ENCODE data around the gene STAG1.
"Not testable (repeated sequence)": the region's sequence is repeated elsewhere in the genome, so short reads cannot be mapped to it uniquely, and the experiment has no call there.

Gene STAG1

DNA sequence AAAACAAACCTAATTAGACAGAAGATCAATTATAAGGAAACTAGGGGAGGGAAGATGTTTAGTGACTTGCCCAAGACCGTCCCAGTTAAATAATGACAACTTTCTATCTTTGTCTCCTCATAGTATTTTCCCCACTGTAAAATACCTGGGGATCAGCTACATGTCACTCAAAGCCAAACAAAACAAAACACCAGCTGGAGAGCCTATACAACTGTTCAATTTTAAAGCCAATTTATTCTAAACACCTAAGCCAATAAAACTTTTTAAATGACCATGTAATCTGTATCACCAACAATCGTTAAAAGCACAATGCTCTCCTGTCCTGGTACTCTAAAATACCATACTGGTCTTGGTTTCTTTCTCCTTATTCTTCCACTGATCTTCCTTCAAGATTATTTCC, 168.4 kb downstream of the STAG1 start:
- H3K27ac ChIP-seq (ENCODE audit: low read length): no peak overlapping the region
- no peak overlapping the region for H3K9ac ChIP-seq (ENCODE audit: low read length)
- no peak overlapping the region for H3K4me3 ChIP-seq (ENCODE audit: low read length)
- no peaks in the 10 kb centered on the region for H3K36me3 ChIP-seq (replicated peaks; ENCODE audit: low read depth, low read length)
- no peaks in the 10 kb centered on the region for H3K27me3 ChIP-seq (ENCODE audit: low read depth, low read length)
- H3K9me3 ChIP-seq (ENCODE audit: insufficient read depth, low read length): no peaks in the 10 kb centered on the region
- H3K4me1 ChIP-seq (ENCODE audit: low read length): peaks cover 8% of the 10 kb centered on the region
- no peaks in the 10 kb centered on the region for H3K79me2 ChIP-seq (ENCODE audit: low read length)
- H2AFZ ChIP-seq (ENCODE audit: low read depth, low read length): no peak overlapping the region
- no peak overlapping the region for H3K4me2 ChIP-seq (ENCODE audit: low read length)
- TF ChIP-seq, protein P1, sequence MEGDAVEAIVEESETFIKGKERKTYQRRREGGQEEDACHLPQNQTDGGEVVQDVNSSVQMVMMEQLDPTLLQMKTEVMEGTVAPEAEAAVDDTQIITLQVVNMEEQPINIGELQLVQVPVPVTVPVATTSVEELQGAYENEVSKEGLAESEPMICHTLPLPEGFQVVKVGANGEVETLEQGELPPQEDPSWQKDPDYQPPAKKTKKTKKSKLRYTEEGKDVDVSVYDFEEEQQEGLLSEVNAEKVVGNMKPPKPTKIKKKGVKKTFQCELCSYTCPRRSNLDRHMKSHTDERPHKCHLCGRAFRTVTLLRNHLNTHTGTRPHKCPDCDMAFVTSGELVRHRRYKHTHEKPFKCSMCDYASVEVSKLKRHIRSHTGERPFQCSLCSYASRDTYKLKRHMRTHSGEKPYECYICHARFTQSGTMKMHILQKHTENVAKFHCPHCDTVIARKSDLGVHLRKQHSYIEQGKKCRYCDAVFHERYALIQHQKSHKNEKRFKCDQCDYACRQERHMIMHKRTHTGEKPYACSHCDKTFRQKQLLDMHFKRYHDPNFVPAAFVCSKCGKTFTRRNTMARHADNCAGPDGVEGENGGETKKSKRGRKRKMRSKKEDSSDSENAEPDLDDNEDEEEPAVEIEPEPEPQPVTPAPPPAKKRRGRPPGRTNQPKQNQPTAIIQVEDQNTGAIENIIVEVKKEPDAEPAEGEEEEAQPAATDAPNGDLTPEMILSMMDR (IDR thresholded peaks at IDR 0.05; ENCODE audit: low read depth, low read length): no peak
- no peak for TF ChIP-seq EZH2phosphoT487 (IDR thresholded peaks at IDR 0.05; ENCODE audit: low read depth)
- H4K20me1 ChIP-seq (ENCODE audit: insufficient read depth, low read length): no peaks in the 10 kb centered on the region

DNA sequence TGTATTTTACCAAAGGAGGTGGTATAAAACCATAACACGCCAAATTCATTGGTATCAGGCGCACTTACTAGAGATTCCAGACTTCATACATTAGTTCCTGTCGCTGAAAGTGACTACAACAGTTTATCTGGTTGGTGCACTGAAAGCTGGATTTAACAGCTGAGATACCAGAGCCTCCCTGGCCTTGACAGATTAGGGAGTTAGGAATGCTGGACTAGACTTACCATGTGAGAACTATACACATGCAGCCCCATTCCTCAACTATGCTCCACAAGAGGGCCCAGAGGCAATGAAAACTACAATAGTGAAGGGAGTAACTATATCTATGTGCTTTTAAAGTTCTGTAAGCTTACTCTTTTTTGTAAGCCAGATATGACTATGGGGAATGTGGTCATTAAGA, 174.4 kb downstream of the STAG1 start:
- H4K20me1 ChIP-seq (ENCODE audit: insufficient read depth, low read length): no peaks in the 10 kb centered on the region
- H3K4me3 ChIP-seq (ENCODE audit: low read length): no peak overlapping the region
- no peak overlapping the region for H3K9ac ChIP-seq (ENCODE audit: low read length)
- no peaks in the 10 kb centered on the region for H3K27me3 ChIP-seq (ENCODE audit: low read depth, low read length)
- no peaks in the 10 kb centered on the region for H3K4me1 ChIP-seq (ENCODE audit: low read length)
- H3K79me2 ChIP-seq (ENCODE audit: low read length): no peaks in the 10 kb centered on the region
- no peak overlapping the region for H3K27ac ChIP-seq (ENCODE audit: low read length)
- no peak for TF ChIP-seq EZH2phosphoT487 (IDR thresholded peaks at IDR 0.05; ENCODE audit: low read depth)
- TF ChIP-seq, protein P1 (IDR thresholded peaks at IDR 0.05; ENCODE audit: low read depth, low read length): no peak
- no peaks in the 10 kb centered on the region for H3K36me3 ChIP-seq (replicated peaks; ENCODE audit: low read depth, low read length)
- no peaks in the 10 kb centered on the region for H3K9me3 ChIP-seq (ENCODE audit: insufficient read depth, low read length)
- no peak overlapping the region for H3K4me2 ChIP-seq (ENCODE audit: low read length)
- no peak overlapping the region for H2AFZ ChIP-seq (ENCODE audit: low read depth, low read length)

- Histone ChIP-seq H3K36me3 (replicated peaks; ENCODE audit: low read depth, low read length) (no peaks in the 10 kb centered on the region), H4K20me1 (ENCODE audit: insufficient read depth, low read length) (no peaks in the 10 kb centered on the region), H3K9ac (ENCODE audit: low read length) (no peak overlapping the region), H3K4me2 (ENCODE audit: low read length) (no peak overlapping the region), H3K4me1 (ENCODE audit: low read length) (no peaks in the 10 kb centered on the region), H3K79me2 (ENCODE audit: low read length) (no peaks in the 10 kb centered on the region), H3K27ac (ENCODE audit: low read length) (no peak overlapping the region), H2AFZ (ENCODE audit: low read depth, low read length) (no peak overlapping the region), H3K27me3 (ENCODE audit: low read depth, low read length) (no peaks in the 10 kb centered on the region), H3K9me3 (ENCODE audit: insufficient read depth, low read length) (no peaks in the 10 kb centered on the region), H3K4me3 (ENCODE audit: low read length) (no peak overlapping the region)
- TF ChIP-seq EZH2phosphoT487 (IDR thresholded peaks at IDR 0.05; ENCODE audit: low read depth): no peak
- TF ChIP-seq, protein P1 (IDR thresholded peaks at IDR 0.05; ENCODE audit: low read depth, low read length): no peak
Observed at GRCh38 chr3:136576279-136577009, 175.7 kb downstream of the STAG1 start.

DNA sequence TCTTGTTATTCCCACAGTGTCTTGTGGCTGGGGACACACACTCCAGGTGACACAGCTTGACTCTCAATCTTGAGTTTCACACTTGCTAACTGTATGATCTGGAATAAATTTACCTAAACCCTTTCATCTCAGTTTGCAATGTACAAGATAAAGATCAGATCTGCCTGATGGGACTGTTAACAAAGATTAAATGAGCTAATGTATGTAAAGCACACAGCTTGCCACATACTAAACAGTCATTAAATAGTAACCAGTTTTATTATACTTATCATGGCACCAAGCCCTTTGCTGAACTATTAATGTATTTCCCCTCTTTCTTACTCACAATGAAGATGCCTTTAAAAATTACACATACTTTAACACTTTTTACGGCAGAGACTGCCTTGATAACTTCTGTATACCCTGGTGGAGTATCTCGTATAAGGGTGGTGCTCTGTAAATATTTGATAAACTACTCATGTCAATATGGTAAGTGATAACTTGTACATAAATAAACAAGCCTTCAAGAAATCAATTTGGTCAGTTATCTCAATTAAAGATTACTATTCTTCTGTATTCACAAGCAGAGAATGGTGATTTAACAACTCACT, 184.5 kb downstream of the STAG1 start:
- TF ChIP-seq EZH2phosphoT487 (IDR thresholded peaks at IDR 0.05; ENCODE audit: low read depth): no peak
- TF ChIP-seq, protein P1 (IDR thresholded peaks at IDR 0.05; ENCODE audit: low read depth, low read length): no peak
- Histone ChIP-seq H3K4me1 (ENCODE audit: low read length) (no peaks in the 10 kb centered on the region), H2AFZ (ENCODE audit: low read depth, low read length) (no peak overlapping the region), H3K4me2 (ENCODE audit: low read length) (no peak overlapping the region), H4K20me1 (ENCODE audit: insufficient read depth, low read length) (no peaks in the 10 kb centered on the region), H3K9ac (ENCODE audit: low read length) (no peak overlapping the region), H3K27me3 (ENCODE audit: low read depth, low read length) (no peaks in the 10 kb centered on the region), H3K4me3 (ENCODE audit: low read length) (no peak overlapping the region), H3K36me3 (replicated peaks; ENCODE audit: low read depth, low read length) (no peaks in the 10 kb centered on the region), H3K79me2 (ENCODE audit: low read length) (no peaks in the 10 kb centered on the region), H3K9me3 (ENCODE audit: insufficient read depth, low read length) (no peaks in the 10 kb centered on the region), H3K27ac (ENCODE audit: low read length) (no peak overlapping the region)

- not testable (repeated sequence) for H3K4me2 ChIP-seq (ENCODE audit: low read length); H3K36me3 ChIP-seq (replicated peaks; ENCODE audit: low read depth, low read length); H3K27ac ChIP-seq (ENCODE audit: low read length); H3K4me3 ChIP-seq (ENCODE audit: low read length); H2AFZ ChIP-seq (ENCODE audit: low read depth, low read length); H3K9ac ChIP-seq (ENCODE audit: low read length); H3K27me3 ChIP-seq (ENCODE audit: low read depth, low read length); H3K79me2 ChIP-seq (ENCODE audit: low read length); H3K4me1 ChIP-seq (ENCODE audit: low read length); H3K9me3 ChIP-seq (ENCODE audit: insufficient read depth, low read length); H4K20me1 ChIP-seq (ENCODE audit: insufficient read depth, low read length)
Observed at GRCh38 chr3:136564962-136565361, 187.2 kb downstream of the STAG1 start.

Data from OCI-LY3 (cell line).